Stimulated activated CD8-positive, alpha-beta memory T cell treated with anti-CD3 and anti-CD28 coated beads, Interleukin-2, amount 100 ng/mL, for 48 hours (primary cell): ENCODE results near the gene USB1.

Experiments
- DNase-seq, 2 donors: peaks; one replicate each; pipeline ENCODE4 v3.0.0-alpha.2; 2020; ENCODE audit warnings: low read depth in 2 of 2

Gene USB1

GRCh38 chr16:58049232-58050185, 48.3 kb downstream of the USB1 start:
- no peak for DNase-seq

- DNase-seq: no peak
Measured at GRCh38 chr16:58051296-58051695, 50.1 kb downstream of the USB1 start.

GRCh38 chr16:58051821-58052603, 50.8 kb downstream of the USB1 start:
- no peak for DNase-seq

GRCh38 chr16:58053682-58054005, 52.4 kb downstream of the USB1 start:
- DNase-seq: no peak

- DNase-seq: no peak
Measured at GRCh38 chr16:58054289-58054688, 53.1 kb downstream of the USB1 start.

GRCh38 chr16:58056580-58056979, 55.4 kb downstream of the USB1 start:
- no peak for DNase-seq

GRCh38 chr16:58057121-58057520, 55.9 kb downstream of the USB1 start:
- DNase-seq: no peak

GRCh38 chr16:58057784-58058183, 56.6 kb downstream of the USB1 start:
- no peak for DNase-seq

- DNase-seq: no peak
Measured at GRCh38 chr16:58062821-58063220, 61.6 kb downstream of the USB1 start.

- no peak for DNase-seq
Measured at GRCh38 chr16:58063377-58064076, 62.3 kb downstream of the USB1 start.

- DNase-seq: no peak
Measured at GRCh38 chr16:58070585-58070984, 69.4 kb downstream of the USB1 start.
